ENCODE data around the gene TAOK2. TPM values are rescaled to one million over a fixed set of nuclear protein-coding genes. Genes with fewer than 3 reads are reported as not detected.

The TAOK2 gene
- total and polyA plus RNA-seq, 2 of the 4 experiments (the other 2 are of a cell fraction) = 23.0 to 31.7 TPM

GRCh38 chr16:29943846-29944799, 29.5 kb upstream of the TAOK2 start:
- ATAC-seq (ENCODE audit: low read depth) = peak; percentile 99
- no peak overlapping the region for H3K4me3 ChIP-seq (ENCODE audit: insufficient read depth, low read depth, low read length)

More at GRCh38 chr16:29943846-29944799, 29.5 kb upstream of the TAOK2 start:
- DNase-seq = peak; percentile 99
- Histone ChIP-seq H2AK5ac (ENCODE audit: low read depth, low read length) (peak overlapping the region; percentile 62), H3K27me3 (ENCODE audit: control insufficient read depth, insufficient read depth, low read length) (no peaks in the 10 kb centered on the region), H3K18ac (ENCODE audit: low read depth, low read length) (peak overlapping the region; percentile 80), H3K36me3 (ENCODE audit: control insufficient read depth, insufficient read depth, low read length) (no peaks in the 10 kb centered on the region), H4K91ac (ENCODE audit: insufficient read depth, low read depth, low read length) (peak overlapping the region; percentile 88), H3K27ac (ENCODE audit: insufficient read depth, low read length) (peak overlapping the region; percentile 82), H3K14ac (replicated peaks; ENCODE audit: low read depth, low read length) (peak overlapping the region; percentile 93), H3K23ac (ENCODE audit: low read depth, low read length) (peak overlapping the region; percentile 90), H3K4me2 (ENCODE audit: low read depth, low read length) (peak overlapping the region; percentile 35), H3K9me3 (ENCODE audit: control insufficient read depth, insufficient read depth, low read length) (0 out of 2 replicates have a peak, but pooled peaks cover 2% of the 10 kb centered on the region), H4K20me1 (ENCODE audit: insufficient read depth, low read length) (no peaks in the 10 kb centered on the region; the same call in 1 of the 2 replicates), H2BK15ac (ENCODE audit: low read depth, low read length) (peak overlapping the region; percentile 65; the same call in 2 of the 3 replicates), H3K4ac (ENCODE audit: low read depth, low read length) (peak overlapping the region; percentile 78), H2BK120ac (ENCODE audit: low read depth, low read length) (peak overlapping the region; percentile 91), H4K8ac (ENCODE audit: low read depth in 2 of 2, low read length in 2 of 2) (peak overlapping the region; percentile 6 to 77), H3K4me1 (ENCODE audit: control insufficient read depth, insufficient read depth, low read length) (peaks cover 4% of the 10 kb centered on the region), H2AFZ (replicated peaks; ENCODE audit: low read length, poor library complexity) (peak overlapping the region; percentile 89), H2AK9ac (replicated peaks; ENCODE audit: low read depth, low read length, poor library complexity) (peak overlapping the region; percentile 84), H2BK20ac (ENCODE audit: low read depth, low read length) (peak overlapping the region; percentile 98), H3K9ac (ENCODE audit: low read depth, low read length) (peak overlapping the region; percentile 27), H3K79me1 (ENCODE audit: low read depth in 1 of 2, low read length in 2 of 2) (no peaks in the 10 kb centered on the region), H3K9me1 (ENCODE audit: insufficient read depth, low read length) (0 out of 2 replicates have a peak, but pooled peaks cover 3% of the 10 kb centered on the region), H4K5ac (ENCODE audit: low read depth, low read length) (peak overlapping the region; percentile 83), H2BK5ac (ENCODE audit: low read depth, low read length, poor library complexity, severe bottlenecking) (peak overlapping the region; percentile 81), H3K56ac (ENCODE audit: extremely low read depth, insufficient read depth, low read length) (peak overlapping the region; percentile 67)
- in situ Hi-C loops (cut with MboI; ENCODE audit: low sequenced_read_pairs) (no loop called here), intact Hi-C loops (cut with micrococcal nuclease) (loop anchor here (1.0 kb wide), 2 partner anchors 17 to 44 kb away; partner anchors contain the start of gene ASPHD1), dilution Hi-C loops (cut with HindIII; ENCODE audit: low sequenced_read_pairs, unreplicated experiment) (no loop called here)
- 0% methylated on average over 3 of the region's 11 CpGs; no CpG with 5 or more reads in 1 of the 2 experiments for WGBS, 2 experiments (ENCODE audit: extremely low coverage in 2 of 2, insufficient read length in 1 of 2)
- CTCF ChIA-PET = interaction anchor here (0.6 to 1.7 kb wide), 4 partner anchors 14 to 170 kb away, joined by 3 to 5 read pairs (median 4); no protein-coding TSS in a partner anchor
- TF ChIP-seq CTCF (conservative IDR thresholded peaks at IDR 0.05; ENCODE audit: low read depth, low read length) = peak; percentile 56
- TF ChIP-seq NFE2L2 (IDR thresholded peaks at IDR 0.05; ENCODE audit: low read depth, low read length) = peak; percentile 29; the same call in 1 of the 2 replicates
- TF ChIP-seq FOS (IDR thresholded peaks at IDR 0.05; ENCODE audit: low read depth, low read length) = peak; percentile 74
- no peak for TF ChIP-seq CHD1 (IDR thresholded peaks at IDR 0.05; ENCODE audit: low read depth, low read length)
- peak; percentile 18; the same call in 1 of the 2 replicates for TF ChIP-seq CEBPB (IDR thresholded peaks at IDR 0.05; ENCODE audit: low read depth, low read length)
- peak; percentile 27 for TF ChIP-seq SMC3 (IDR thresholded peaks at IDR 0.05; ENCODE audit: low read depth, low read length)
- TF ChIP-seq RCOR1 (IDR thresholded peaks at IDR 0.05; ENCODE audit: insufficient replicate concordance, low read length) = peak; percentile 75
- TF ChIP-seq POLR2A (IDR thresholded peaks at IDR 0.05; ENCODE audit: low read depth, low read length) = peak; percentile 75
- TF ChIP-seq BHLHE40 (IDR thresholded peaks at IDR 0.05; ENCODE audit: low read depth, low read length) = no peak
- peak; percentile 52 for TF ChIP-seq RAD21 (IDR thresholded peaks at IDR 0.05; ENCODE audit: low read length)
- TF ChIP-seq MXI1 (IDR thresholded peaks at IDR 0.05; ENCODE audit: borderline replicate concordance, low read depth, low read length) = no peak
- no TSS peak for BruUV-seq (replicated peaks)
- POLR2A ChIA-PET (ENCODE audit: unreplicated experiment) = interaction anchor here (0.6 to 1.4 kb wide), 2 partner anchors 18 to 21 kb away, joined by 5 to 7 read pairs; partner anchors contain the start of gene TMEM219
